T-cell (primary cell): Measurements from ENCODE around the gene MAPKAPK2. TPM values are rescaled to one million over a fixed set of nuclear protein-coding genes. Genes with fewer than 3 reads are reported as not detected.

ENCODE experiments used
- ATAC-seq, 4 experiments: fragments of 200-7000 bp in 3 of 4; fragments of 150-1000 bp in 1 of 4; cut with Tn5 transposase; replicated peaks in 1 of 4; 1 replicate in 3 of 4; 2 replicates in 1 of 4; pipeline ENCODE4 v1.10.0; 2021; ENCODE audit warnings: moderate library complexity in 3 of 4, mild to moderate bottlenecking in 2 of 4, moderate number of reproducible peaks in 1 of 4
- CTCF ChIA-PET, 2 donors: fragments of 300-600 bp; sonication (Branson Sonifier 250); formaldehyde crosslinking; loops; one replicate each; lab custom pipeline; 2022; ENCODE audit warnings: antibody characterized with exemption in 2 of 2; lab: Charles Lee
- POLR2A ChIA-PET, 2 donors: fragments of 300-600 bp; sonication (Branson Sonifier 250); formaldehyde crosslinking; loops; one replicate each; lab custom pipeline; 2022; ENCODE audit warnings: antibody characterized with exemption in 2 of 2; lab: Charles Lee
- DNase-seq, 35 experiments: peaks; one replicate each; pipeline versions ENCODE4 v3.0.0 to v3.0.0-alpha.2; 2013 to 2023
- H3K27ac ChIP-seq: one replicate; pipeline ENCODE4 v1.5.1; 2013; ENCODE audit warnings: low read length
- H3K27me3 ChIP-seq, 2 experiments: replicated peaks in 1 of 2; 1 replicate in 1 of 2; 2 replicates in 1 of 2; pipeline versions ENCODE4 v1.6.1 to v1.7.0; 2013; ENCODE audit warnings: low read length in 1 of 2, mixed read lengths in 1 of 2; ENCODE audit not compliant: control insufficient read depth in 2 of 2, insufficient read depth in 2 of 2; ENCODE audit errors: extremely low read depth in 1 of 2
- H3K36me3 ChIP-seq, 2 donors: 1 replicate in 1 of 2; 2 replicates in 1 of 2; pipeline versions ENCODE4 v1.6.1 to v1.7.0; 2013; ENCODE audit warnings: low read length in 1 of 2; ENCODE audit not compliant: control insufficient read depth in 2 of 2, insufficient read depth in 1 of 2; ENCODE audit errors: extremely low read depth in 1 of 2
- H3K4me1 ChIP-seq, 2 experiments: 1 replicate in 1 of 2; 2 replicates in 1 of 2; pipeline versions ENCODE4 v1.6.1 to v1.7.0; 2013; ENCODE audit warnings: low read length in 2 of 2, mixed read lengths in 1 of 2; ENCODE audit not compliant: insufficient read depth in 2 of 2, control insufficient read depth in 1 of 2; ENCODE audit errors: extremely low read depth in 1 of 2
- H3K4me3 ChIP-seq, 2 donors: 1 replicate in 1 of 2; 2 replicates in 1 of 2; pipeline versions ENCODE4 v1.5.1 to v1.7.0; 2013; ENCODE audit warnings: mild to moderate bottlenecking in 2 of 2, low read length in 1 of 2, moderate library complexity in 1 of 2; ENCODE audit not compliant: control insufficient read depth in 1 of 2; ENCODE audit errors: extremely low read depth in 1 of 2
- H3K9me3 ChIP-seq: 2 replicates; pipeline ENCODE4 v1.7.0; 2013
- H3K27ac Mint-ChIP-seq, 2 donors: one replicate each; pipeline ENCODE4 v1.8.0; 2020 to 2021; ENCODE audit warnings: mild to moderate bottlenecking in 2 of 2, mixed read lengths in 2 of 2
- H3K27me3 Mint-ChIP-seq, 2 donors: one replicate each; pipeline ENCODE4 v1.8.0; 2021 to 2022; ENCODE audit warnings: mixed read lengths in 2 of 2
- H3K36me3 Mint-ChIP-seq: one replicate; pipeline ENCODE4 v1.8.0; 2021; ENCODE audit warnings: mixed read lengths
- H3K4me1 Mint-ChIP-seq, 3 donors: one replicate each; pipeline ENCODE4 v1.8.0; 2020 to 2022; ENCODE audit warnings: mixed read lengths in 3 of 3, mild to moderate bottlenecking in 1 of 3
- H3K4me3 Mint-ChIP-seq, 3 donors: one replicate each; pipeline ENCODE4 v1.8.0; 2020 to 2022; ENCODE audit warnings: mild to moderate bottlenecking in 3 of 3, mixed read lengths in 3 of 3, moderate library complexity in 3 of 3
- H3K9me3 Mint-ChIP-seq, 3 donors: one replicate each; pipeline ENCODE4 v1.8.0; 2020 to 2022; ENCODE audit warnings: mixed read lengths in 3 of 3
- WGBS: methylation state at CpG from one replicate; pipeline ENCODE4 v1.1.5; 2013; ENCODE audit warnings: missing lambda C conversion rate; ENCODE audit not compliant: insufficient coverage; 5-methylcytosine and 5-hydroxymethylcytosine counted together
- total RNA-seq, 35 experiments: library from RNA in 6 of 35; stranded (reverse) in 6 of 35; fragments of 120-200 nt in 1 of 35; gene quantifications; one replicate each; pipeline versions ENCODE4 v1.2.1 to v1.2.4 and lab custom pipeline; 2013 to 2026

The MAPKAPK2 gene
- total RNA-seq, 5 donors from 2014 or later (not counting 1 experiment from before 2014, with no cell fraction given) = 64.3 to 117 (median 78.4) TPM

GRCh38 chr1:206725109-206725963, 40.6 kb downstream of the MAPKAPK2 start:
- peak overlapping the region; percentile 17 to 39 for H3K27ac Mint-ChIP-seq
- H3K36me3 Mint-ChIP-seq = peaks cover 11% of the 10 kb centered on the region
- no peaks in the 10 kb centered on the region for H3K27me3 ChIP-seq
- WGBS = 96% methylated on average over 5 of the region's 9 CpGs
- H3K4me1 ChIP-seq = peaks cover 8 to 54% of the 10 kb centered on the region in 2 experiments
- POLR2A ChIA-PET = interaction anchor here in 1 of 2 donors (0.7 kb wide), 1 partner anchor 9 kb away, joined by 5 read pairs; no protein-coding TSS in a partner anchor
- no peaks in the 10 kb centered on the region for H3K9me3 Mint-ChIP-seq
- H3K27ac ChIP-seq = no peak overlapping the region
- CTCF ChIA-PET = interaction anchor here (0.5 to 4.4 kb wide), 29 partner anchors 8 to 258 kb away, joined by 3 to 30 read pairs (median 4); no protein-coding TSS in a partner anchor
- DNase-seq (peak in 32 of 35 experiments; percentile 11 to 81 (median 60)), ATAC-seq (peak; percentile 44 to 62 (median 52))
- no peaks in the 10 kb centered on the region for H3K27me3 Mint-ChIP-seq
- H3K4me3 Mint-ChIP-seq = no peak overlapping the region
- H3K4me1 Mint-ChIP-seq = peaks cover 43 to 60% (median 55%) of the 10 kb centered on the region in 3 donors
- H3K9me3 ChIP-seq = no peaks in the 10 kb centered on the region
- peaks cover 14 to 20% of the 10 kb centered on the region in 2 donors for H3K36me3 ChIP-seq
- H3K4me3 ChIP-seq = no peak overlapping the region

- Histone ChIP-seq H3K27ac (no peak overlapping the region), H3K4me3 (no peak overlapping the region), H3K9me3 (no peaks in the 10 kb centered on the region), H3K36me3 (peaks cover 34 to 48% of the 10 kb centered on the region in 2 donors), H3K4me1 (peaks cover 8 to 43% of the 10 kb centered on the region in 2 experiments), H3K27me3 (no peaks in the 10 kb centered on the region)
- DNase-seq (no peak), ATAC-seq (no peak)
- peak overlapping the region in 1 of 2 donors; percentile 28 for H3K27ac Mint-ChIP-seq
- no peak overlapping the region for H3K4me3 Mint-ChIP-seq
- no peaks in the 10 kb centered on the region for H3K9me3 Mint-ChIP-seq
- WGBS = 76% methylated on average over 5 of the region's 8 CpGs
- H3K36me3 Mint-ChIP-seq = peaks cover 27% of the 10 kb centered on the region
- H3K4me1 Mint-ChIP-seq = peaks cover 38 to 44% (median 40%) of the 10 kb centered on the region in 3 donors
- H3K27me3 Mint-ChIP-seq = no peaks in the 10 kb centered on the region
- CTCF ChIA-PET = interaction anchor here (0.5 to 4.4 kb wide), 5 partner anchors 10 to 298 kb away, joined by 3 to 30 read pairs (median 3); no protein-coding TSS in a partner anchor
- POLR2A ChIA-PET = no interaction called here
Measured at GRCh38 chr1:206727981-206728696, 43.4 kb downstream of the MAPKAPK2 start.

- CTCF ChIA-PET = interaction anchor here (0.7 to 4.4 kb wide), 3 partner anchors 78 to 298 kb away, joined by 3 to 30 read pairs (median 3); no protein-coding TSS in a partner anchor
Measured at GRCh38 chr1:206728697-206728987, 43.9 kb downstream of the MAPKAPK2 start.

GRCh38 chr1:206729050-206729449, 44.3 kb downstream of the MAPKAPK2 start:
- no peak overlapping the region for H3K27ac ChIP-seq
- 98% methylated on average over 5 of the region's 6 CpGs for WGBS
- DNase-seq = no peak
- H3K4me1 Mint-ChIP-seq = peaks cover 33 to 38% (median 35%) of the 10 kb centered on the region in 3 donors
- H3K4me3 Mint-ChIP-seq = no peak overlapping the region
- no peaks in the 10 kb centered on the region for H3K27me3 Mint-ChIP-seq
- ChIA-PET CTCF (interaction anchor here in 1 of 2 donors (0.7 kb wide), 1 partner anchor 299 kb away, joined by 3 read pairs; no protein-coding TSS in a partner anchor), POLR2A (no interaction called here)
- peaks cover 31 to 53% of the 10 kb centered on the region in 2 donors for H3K36me3 ChIP-seq
- no peak for ATAC-seq
- H3K4me1 ChIP-seq = peaks cover 6 to 37% of the 10 kb centered on the region in 2 experiments
- H3K9me3 Mint-ChIP-seq = no peaks in the 10 kb centered on the region
- no peaks in the 10 kb centered on the region for H3K27me3 ChIP-seq
- no peaks in the 10 kb centered on the region for H3K9me3 ChIP-seq
- no peak overlapping the region for H3K4me3 ChIP-seq
- H3K27ac Mint-ChIP-seq = peak overlapping the region in 1 of 2 donors; percentile 6
- peaks cover 32% of the 10 kb centered on the region for H3K36me3 Mint-ChIP-seq

More at GRCh38 chr1:206728697-206728987, 43.9 kb downstream of the MAPKAPK2 start:
- no peak overlapping the region for H3K4me3 ChIP-seq
- H3K4me1 ChIP-seq = peaks cover 6 to 40% of the 10 kb centered on the region in 2 experiments
- Mint-ChIP-seq H3K9me3 (no peaks in the 10 kb centered on the region), H3K4me3 (no peak overlapping the region), H3K36me3 (peaks cover 31% of the 10 kb centered on the region), H3K4me1 (peaks cover 37 to 42% (median 39%) of the 10 kb centered on the region in 3 donors), H3K27ac (no peak overlapping the region), H3K27me3 (no peaks in the 10 kb centered on the region)
- POLR2A ChIA-PET = no interaction called here
- DNase-seq (no peak), ATAC-seq (no peak)
- H3K36me3 ChIP-seq = peaks cover 33 to 51% of the 10 kb centered on the region in 2 donors
- no peak overlapping the region for H3K27ac ChIP-seq
- H3K9me3 ChIP-seq = no peaks in the 10 kb centered on the region
- WGBS = 94% methylated on average over 8 of the region's 9 CpGs
- no peaks in the 10 kb centered on the region for H3K27me3 ChIP-seq

GRCh38 chr1:206729507-206729906, 44.8 kb downstream of the MAPKAPK2 start:
- no peak overlapping the region for H3K4me3 ChIP-seq
- no peaks in the 10 kb centered on the region for H3K27me3 ChIP-seq
- Mint-ChIP-seq H3K27me3 (no peaks in the 10 kb centered on the region), H3K4me3 (no peak overlapping the region), H3K4me1 (peaks cover 33 to 38% (median 35%) of the 10 kb centered on the region in 3 donors), H3K9me3 (no peaks in the 10 kb centered on the region), H3K27ac (peak overlapping the region in 1 of 2 donors; percentile 39), H3K36me3 (peaks cover 32% of the 10 kb centered on the region)
- peaks cover 6 to 38% of the 10 kb centered on the region in 2 experiments for H3K4me1 ChIP-seq
- no peak for ATAC-seq
- DNase-seq = no peak
- WGBS = 84% methylated on average over 3 of the region's 3 CpGs
- CTCF ChIA-PET = no interaction called here
- H3K36me3 ChIP-seq = peaks cover 31 to 56% of the 10 kb centered on the region in 2 donors
- POLR2A ChIA-PET = no interaction called here
- no peaks in the 10 kb centered on the region for H3K9me3 ChIP-seq
- H3K27ac ChIP-seq = no peak overlapping the region

GRCh38 chr1:206732508-206732907, 47.8 kb downstream of the MAPKAPK2 start:
- Histone ChIP-seq H3K27me3 (no peaks in the 10 kb centered on the region), H3K27ac (no peak overlapping the region), H3K36me3 (peaks cover 31 to 61% of the 10 kb centered on the region in 2 donors), H3K4me3 (no peak overlapping the region), H3K9me3 (no peaks in the 10 kb centered on the region), H3K4me1 (peaks cover 20 to 46% of the 10 kb centered on the region in 2 experiments)
- Mint-ChIP-seq H3K36me3 (peaks cover 32% of the 10 kb centered on the region), H3K4me3 (peak overlapping the region in 1 of 3 donors; percentile 46), H3K4me1 (peaks cover 37 to 41% (median 41%) of the 10 kb centered on the region in 3 donors), H3K27ac (no peak overlapping the region), H3K27me3 (no peaks in the 10 kb centered on the region), H3K9me3 (no peaks in the 10 kb centered on the region)
- ATAC-seq = no peak
- CTCF ChIA-PET = interaction anchor here (1.2 to 5.9 kb wide), 3 partner anchors 75 to 176 kb away, joined by 4 to 140 read pairs (median 45); no protein-coding TSS in a partner anchor
- WGBS = 95% methylated on average over 7 of the region's 11 CpGs
- DNase-seq = no peak
- POLR2A ChIA-PET = no interaction called here
